WI38 (cell line): Measurements from ENCODE around the gene TBPL2.
"Not testable (repeated sequence)": the region's sequence is repeated elsewhere in the genome, so short reads cannot be mapped to it uniquely, and the experiment has no call there.

Source experiments
- H3K4me3 ChIP-seq: 2 replicates; pipeline ENCODE4 v1.5.1; 2011; ENCODE audit warnings: low read depth, mild to moderate bottlenecking, control low read depth, low read length
- CTCF ChIP-seq: IDR thresholded peaks from 2 replicates; pipeline ENCODE4 v1.5.1; 2012; ENCODE audit warnings: low read depth, mild to moderate bottlenecking, control low read depth, low read length

The TBPL2 gene

GRCh38 chr14:55467307-55467706 lies 26.9 kb upstream of the TBPL2 start:
- no peak overlapping the region for H3K4me3 ChIP-seq

GRCh38 chr14:55458800-55459515 lies 18.5 kb upstream of the TBPL2 start:
- TF ChIP-seq CTCF: no peak
- H3K4me3 ChIP-seq: no peak overlapping the region

More at GRCh38 chr14:55467307-55467706, 26.9 kb upstream of the TBPL2 start:
- TF ChIP-seq CTCF: no peak

- H3K4me3 ChIP-seq: no peak overlapping the region
- TF ChIP-seq CTCF: no peak
These were observed 17.1 kb upstream of the TBPL2 start for GRCh38 chr14:55457496-55457895.

- H3K4me3 ChIP-seq: not testable (repeated sequence)
These were observed 16.0 kb upstream of the TBPL2 start for GRCh38 chr14:55456411-55456810.

GRCh38 chr14:55454264-55455002 lies 14.0 kb upstream of the TBPL2 start:
- no peak overlapping the region for H3K4me3 ChIP-seq
- TF ChIP-seq CTCF: no peak

GRCh38 chr14:55451950-55452349 lies 11.5 kb upstream of the TBPL2 start:
- no peak for TF ChIP-seq CTCF
- H3K4me3 ChIP-seq: no peak overlapping the region

GRCh38 chr14:55451398-55451797 lies 11.0 kb upstream of the TBPL2 start:
- no peak for TF ChIP-seq CTCF
- H3K4me3 ChIP-seq: no peak overlapping the region
